Osteocyte (in vitro differentiated cells): ENCODE measurements around the gene DLG2. TPM values are rescaled to one million over a fixed set of nuclear protein-coding genes. Genes with fewer than 3 reads are reported as not detected.

Experiments
- DNase-seq: peaks from one replicate; pipeline ENCODE4 v3.0.0; 2021; ENCODE audit warnings: mixed read lengths; ENCODE audit not compliant: unreplicated experiment; ENCODE audit errors: extremely low spot score
- H3K27ac Mint-ChIP-seq: one replicate; pipeline ENCODE4 v1.8.0; 2021; ENCODE audit warnings: mild to moderate bottlenecking, mixed read lengths; ENCODE audit not compliant: unreplicated experiment
- H3K27me3 Mint-ChIP-seq: one replicate; pipeline ENCODE4 v1.8.0; 2021; ENCODE audit warnings: mixed read lengths; ENCODE audit not compliant: unreplicated experiment
- H3K36me3 Mint-ChIP-seq: one replicate; pipeline ENCODE4 v1.8.0; 2021; ENCODE audit warnings: mixed read lengths; ENCODE audit not compliant: unreplicated experiment
- H3K4me1 Mint-ChIP-seq: one replicate; pipeline ENCODE4 v1.8.0; 2021; ENCODE audit warnings: mixed read lengths; ENCODE audit not compliant: unreplicated experiment
- H3K4me3 Mint-ChIP-seq: one replicate; pipeline ENCODE4 v1.8.0; 2021; ENCODE audit warnings: mild to moderate bottlenecking, moderate library complexity, mixed read lengths; ENCODE audit not compliant: unreplicated experiment
- H3K9me3 Mint-ChIP-seq: one replicate; pipeline ENCODE4 v1.8.0; 2021; ENCODE audit warnings: mixed read lengths; ENCODE audit not compliant: unreplicated experiment
- total RNA-seq: library from RNA; stranded (reverse); gene quantifications from 2 replicates; pipeline ENCODE4 v1.2.1, GENCODE V29; 2021
- TF ChIP-seq, protein P1 (sequence below): fragments of 200-600 bp; sonication (generic); IDR thresholded peaks from 2 replicates; pipeline ENCODE4 v1.5.0; 2021; ENCODE audit warnings: antibody characterized with exemption, mild to moderate bottlenecking, moderate library complexity

Gene DLG2
- total RNA-seq, 1 donor from 2014 or later, result 2.1 TPM

DNA sequence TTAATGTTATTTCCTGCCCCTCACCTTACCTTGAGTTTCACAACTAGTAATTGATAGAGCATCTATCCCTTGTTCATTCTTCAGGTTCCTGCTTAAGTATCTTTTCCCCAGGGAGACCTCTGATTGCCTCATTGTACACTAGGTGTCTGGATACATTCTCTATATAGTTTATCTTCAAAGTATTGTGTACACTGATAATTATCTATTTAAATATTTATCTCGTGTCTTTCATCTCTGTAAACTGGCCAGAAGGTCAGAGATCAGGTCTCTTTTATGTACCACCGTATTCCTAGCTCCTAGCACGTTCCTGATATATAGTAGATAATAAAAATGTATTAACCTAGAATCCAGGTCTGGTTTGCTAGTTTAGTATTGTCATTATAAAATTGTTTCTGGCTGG lies 7.6 kb upstream of the DLG2 start:
- H3K27me3 Mint-ChIP-seq, result peaks cover under 1% of the 10 kb centered on the region
- DNase-seq, result no peak
- no peak overlapping the region for H3K4me3 Mint-ChIP-seq
- H3K9me3 Mint-ChIP-seq, result no peaks in the 10 kb centered on the region
- TF ChIP-seq, protein P1, sequence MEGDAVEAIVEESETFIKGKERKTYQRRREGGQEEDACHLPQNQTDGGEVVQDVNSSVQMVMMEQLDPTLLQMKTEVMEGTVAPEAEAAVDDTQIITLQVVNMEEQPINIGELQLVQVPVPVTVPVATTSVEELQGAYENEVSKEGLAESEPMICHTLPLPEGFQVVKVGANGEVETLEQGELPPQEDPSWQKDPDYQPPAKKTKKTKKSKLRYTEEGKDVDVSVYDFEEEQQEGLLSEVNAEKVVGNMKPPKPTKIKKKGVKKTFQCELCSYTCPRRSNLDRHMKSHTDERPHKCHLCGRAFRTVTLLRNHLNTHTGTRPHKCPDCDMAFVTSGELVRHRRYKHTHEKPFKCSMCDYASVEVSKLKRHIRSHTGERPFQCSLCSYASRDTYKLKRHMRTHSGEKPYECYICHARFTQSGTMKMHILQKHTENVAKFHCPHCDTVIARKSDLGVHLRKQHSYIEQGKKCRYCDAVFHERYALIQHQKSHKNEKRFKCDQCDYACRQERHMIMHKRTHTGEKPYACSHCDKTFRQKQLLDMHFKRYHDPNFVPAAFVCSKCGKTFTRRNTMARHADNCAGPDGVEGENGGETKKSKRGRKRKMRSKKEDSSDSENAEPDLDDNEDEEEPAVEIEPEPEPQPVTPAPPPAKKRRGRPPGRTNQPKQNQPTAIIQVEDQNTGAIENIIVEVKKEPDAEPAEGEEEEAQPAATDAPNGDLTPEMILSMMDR, result no peak
- H3K27ac Mint-ChIP-seq, result no peak overlapping the region
- peaks cover 32% of the 10 kb centered on the region for H3K36me3 Mint-ChIP-seq
- H3K4me1 Mint-ChIP-seq, result peaks cover 1% of the 10 kb centered on the region

DNA sequence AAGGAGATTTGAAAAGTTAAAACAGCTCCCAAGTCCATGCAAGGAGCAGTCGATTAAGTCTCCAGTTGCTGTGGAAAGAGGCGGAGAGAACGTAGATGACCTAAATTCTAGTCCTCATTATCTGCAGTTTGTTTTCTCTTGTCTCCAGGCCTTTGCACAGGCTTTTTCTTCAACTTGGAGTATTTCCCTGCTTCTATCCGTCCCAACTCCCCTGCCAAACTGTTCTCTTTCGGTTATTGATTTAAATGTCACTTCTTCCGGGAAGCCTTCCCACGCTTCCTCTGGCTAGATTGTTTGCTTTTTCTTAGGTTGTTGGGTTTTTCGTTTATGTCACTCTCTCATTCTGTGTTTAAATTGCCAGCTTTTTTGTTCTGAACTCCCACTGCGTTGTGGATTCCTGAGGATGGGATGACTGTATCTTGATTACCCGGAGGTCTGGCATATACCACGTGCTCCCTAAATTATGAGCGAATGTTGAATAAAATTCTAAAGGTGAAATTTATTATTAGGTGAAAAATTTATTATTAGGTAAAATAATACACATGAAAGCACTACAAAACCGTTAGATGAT lies 1.7 kb upstream of the DLG2 start:
- no peaks in the 10 kb centered on the region for H3K9me3 Mint-ChIP-seq

DNA sequence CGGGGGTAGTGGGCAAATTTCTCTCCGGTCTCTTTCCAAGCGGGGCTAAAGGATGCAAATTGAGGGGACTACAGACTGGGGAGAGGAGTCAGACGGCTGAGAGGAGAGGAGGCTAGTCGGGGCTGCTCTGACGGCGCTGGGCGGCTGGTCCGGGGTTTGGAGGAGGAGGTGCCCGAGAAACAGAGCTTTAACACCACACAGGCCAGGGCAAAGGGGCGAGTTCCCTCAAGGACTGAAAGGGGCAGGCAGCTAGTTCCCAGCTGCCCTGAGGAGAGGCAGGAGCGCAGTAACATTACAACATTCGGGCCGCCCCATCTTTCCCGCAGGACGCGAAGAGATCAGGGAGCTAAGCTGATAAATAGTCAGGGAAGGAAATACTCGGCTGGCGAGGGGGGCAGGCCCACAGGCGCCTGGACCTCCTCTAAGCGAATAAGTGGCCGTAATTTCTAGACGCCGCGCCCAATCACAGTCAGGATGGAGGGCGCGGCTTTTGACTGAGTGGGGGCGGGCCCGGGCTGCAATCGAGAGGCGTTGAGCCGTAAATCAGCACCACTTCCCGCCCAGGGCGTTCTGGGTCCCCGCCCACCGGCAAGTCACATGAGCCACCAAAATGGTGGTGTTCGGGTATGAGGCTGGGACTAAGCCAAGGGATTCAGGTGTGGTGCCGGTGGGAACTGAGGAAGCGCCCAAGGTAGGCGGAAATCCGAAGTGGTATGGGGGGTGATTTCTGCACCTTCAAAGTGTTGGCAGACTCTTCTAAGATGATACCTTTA lies 1.0 kb upstream of the DLG2 start, which contains the start of gene TMEM126B:
Gene TMEM126B, plus strand, starts transcription at position 596 of the 773 bp plus-strand sequence. Its CDS starts 15 bp downstream, at position 611.
- Mint-ChIP-seq H3K9me3 (no peaks in the 10 kb centered on the region), H3K36me3 (peaks cover 3% of the 10 kb centered on the region), H3K4me1 (peaks cover 22% of the 10 kb centered on the region), H3K4me3 (peak within 1 kb of the TSS; percentile 98), H3K27me3 (peaks cover 11% of the 10 kb centered on the region), H3K27ac (peak within 1 kb of the TSS; percentile 97)
- TF ChIP-seq, protein P1, result no peak
- DNase-seq, result peak; percentile 98

More for the DNA sequence above, 1.7 kb upstream of the DLG2 start:
- Mint-ChIP-seq H3K27me3 (peaks cover 10% of the 10 kb centered on the region), H3K27ac (peak overlapping the region; percentile 97), H3K36me3 (peaks cover 6% of the 10 kb centered on the region), H3K4me3 (peak overlapping the region; percentile 98), H3K4me1 (peaks cover 22% of the 10 kb centered on the region)
- TF ChIP-seq, protein P1, result no peak
- DNase-seq, result no peak

DNA sequence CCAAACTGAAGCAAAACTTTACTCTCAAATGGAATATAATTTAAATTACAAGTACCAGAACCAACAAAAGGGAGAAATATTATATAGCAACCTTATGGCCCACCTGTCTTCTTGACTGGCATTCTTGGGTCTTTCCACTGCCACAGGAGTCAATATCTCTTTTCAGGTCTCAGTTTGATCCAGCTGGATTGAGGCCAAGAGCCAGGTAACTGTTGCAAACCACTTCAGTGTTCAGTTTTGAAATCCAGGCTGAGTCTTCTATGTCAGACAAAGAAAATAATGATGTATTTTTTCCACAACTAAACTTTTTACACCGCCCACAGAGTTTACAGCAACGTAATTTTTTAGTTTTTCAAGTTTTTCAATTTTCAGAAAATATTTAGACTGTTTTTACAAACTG lies 648 bp downstream of the DLG2 start:
- DNase-seq, result no peak
- peak overlapping the region; percentile 97 for H3K27ac Mint-ChIP-seq
- TF ChIP-seq, protein P1, result no peak
- H3K27me3 Mint-ChIP-seq, result peaks cover 11% of the 10 kb centered on the region
- H3K9me3 Mint-ChIP-seq, result no peaks in the 10 kb centered on the region
- H3K36me3 Mint-ChIP-seq, result no peaks in the 10 kb centered on the region
- peak overlapping the region; percentile 98 for H3K4me3 Mint-ChIP-seq
- peaks cover 22% of the 10 kb centered on the region for H3K4me1 Mint-ChIP-seq

DNA sequence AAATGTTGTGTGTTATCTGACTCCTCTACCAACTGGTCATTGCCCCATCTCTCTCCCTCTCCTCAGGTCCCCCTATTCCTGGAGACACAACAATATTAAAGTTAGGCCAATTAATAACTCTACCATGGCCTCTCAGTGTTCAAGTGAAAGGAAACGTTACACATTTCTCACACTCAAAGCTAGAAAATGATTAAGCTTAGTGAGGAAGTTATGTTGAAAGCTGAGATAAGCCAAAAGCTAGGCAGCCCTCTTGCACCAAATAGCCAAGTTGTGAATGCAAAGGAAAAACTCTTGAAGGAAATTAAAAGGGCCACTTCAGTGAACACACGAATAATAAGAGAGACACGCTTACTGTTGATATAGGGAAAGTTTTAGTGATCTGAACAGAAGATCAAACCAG lies 6.9 kb downstream of the DLG2 start:
- Mint-ChIP-seq H3K4me1 (no peaks in the 10 kb centered on the region), H3K27ac (no peak overlapping the region), H3K4me3 (no peak overlapping the region), H3K9me3 (no peaks in the 10 kb centered on the region), H3K27me3 (peaks cover 20% of the 10 kb centered on the region), H3K36me3 (peaks cover 4% of the 10 kb centered on the region)
- TF ChIP-seq, protein P1, result no peak
- no peak for DNase-seq
